GM12873 (cell line): ENCODE measurements around the gene CCNL1.

Experiments used
- TF ChIP-seq, protein P1 (sequence below): IDR thresholded peaks from 2 replicates; pipeline ENCODE4 v1.5.1; 2012; ENCODE audit warnings: low read depth, mild to moderate bottlenecking, moderate library complexity, low read length, control low read depth; ENCODE audit not compliant: insufficient read depth; ENCODE audit errors: missing control alignments

Gene CCNL1

DNA sequence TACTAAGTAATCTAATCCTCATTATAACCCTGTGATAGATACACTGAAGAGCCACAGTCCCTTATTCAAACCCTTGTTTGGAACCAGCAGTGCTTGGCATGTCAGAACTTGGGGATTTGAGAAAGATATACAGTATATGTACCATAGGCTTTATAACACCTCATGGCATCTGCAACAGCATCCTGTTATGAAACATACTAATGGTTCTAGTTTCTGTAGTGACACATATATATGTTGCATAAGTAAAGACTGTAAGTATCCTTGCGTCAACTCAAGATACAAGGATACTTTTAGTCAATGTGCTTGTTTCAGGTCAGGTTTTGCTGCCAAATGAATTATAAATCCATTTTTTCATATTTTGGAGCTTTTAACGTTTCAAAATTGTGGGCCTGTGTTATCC, 58.5 kb downstream of the CCNL1 start:
- TF ChIP-seq, protein P1, sequence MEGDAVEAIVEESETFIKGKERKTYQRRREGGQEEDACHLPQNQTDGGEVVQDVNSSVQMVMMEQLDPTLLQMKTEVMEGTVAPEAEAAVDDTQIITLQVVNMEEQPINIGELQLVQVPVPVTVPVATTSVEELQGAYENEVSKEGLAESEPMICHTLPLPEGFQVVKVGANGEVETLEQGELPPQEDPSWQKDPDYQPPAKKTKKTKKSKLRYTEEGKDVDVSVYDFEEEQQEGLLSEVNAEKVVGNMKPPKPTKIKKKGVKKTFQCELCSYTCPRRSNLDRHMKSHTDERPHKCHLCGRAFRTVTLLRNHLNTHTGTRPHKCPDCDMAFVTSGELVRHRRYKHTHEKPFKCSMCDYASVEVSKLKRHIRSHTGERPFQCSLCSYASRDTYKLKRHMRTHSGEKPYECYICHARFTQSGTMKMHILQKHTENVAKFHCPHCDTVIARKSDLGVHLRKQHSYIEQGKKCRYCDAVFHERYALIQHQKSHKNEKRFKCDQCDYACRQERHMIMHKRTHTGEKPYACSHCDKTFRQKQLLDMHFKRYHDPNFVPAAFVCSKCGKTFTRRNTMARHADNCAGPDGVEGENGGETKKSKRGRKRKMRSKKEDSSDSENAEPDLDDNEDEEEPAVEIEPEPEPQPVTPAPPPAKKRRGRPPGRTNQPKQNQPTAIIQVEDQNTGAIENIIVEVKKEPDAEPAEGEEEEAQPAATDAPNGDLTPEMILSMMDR = no peak

GRCh38 chr3:157100608-157101396, 59.1 kb downstream of the CCNL1 start:
- TF ChIP-seq, protein P1 = no peak

DNA sequence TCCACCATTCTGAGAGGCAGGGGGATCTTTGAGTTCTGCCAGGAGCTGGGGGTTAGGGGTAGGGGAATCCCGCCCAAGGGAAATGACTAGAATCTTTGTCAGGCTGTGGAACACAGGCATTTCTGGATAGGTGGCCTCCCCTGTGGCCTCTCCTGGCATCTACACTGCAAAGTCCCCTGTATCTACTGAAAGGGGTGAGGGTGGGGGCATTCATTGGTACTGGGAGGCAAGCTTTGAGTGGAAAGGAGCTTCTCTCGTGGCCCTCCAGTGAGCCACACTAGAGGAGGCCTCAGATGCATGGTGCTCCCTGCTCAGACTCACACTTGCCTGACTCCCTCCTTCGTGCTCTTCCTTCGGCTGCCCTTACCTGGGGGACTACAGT, 59.9 kb downstream of the CCNL1 start:
- TF ChIP-seq, protein P1 = no peak

- TF ChIP-seq, protein P1 = no peak
These were observed 60.4 kb downstream of the CCNL1 start for GRCh38 chr3:157099326-157100095.

- TF ChIP-seq, protein P1 = no peak
These were observed 61.1 kb downstream of the CCNL1 start for GRCh38 chr3:157098823-157099185.

GRCh38 chr3:157098121-157098822, 61.7 kb downstream of the CCNL1 start:
- TF ChIP-seq, protein P1 = no peak
